A549 (cell line): ENCODE measurements around the gene SLC16A12. TPM values are rescaled to one million over a fixed set of nuclear protein-coding genes. Genes with fewer than 3 reads are reported as not detected.

Experiments used
- ATAC-seq, 2 experiments: fragments of 200-7000 bp in 1 of 2; fragments of >200 bp in 1 of 2; cut with Nextera tagmentation in 1 of 2; cut with Tn5 transposase in 1 of 2; 3 replicates each; pipeline versions ENCODE4 v1.8.0 to v1.9.1; 2018 to 2020; ENCODE audit warnings: mild to moderate bottlenecking in 1 of 2, moderate library complexity in 1 of 2
- CTCF ChIA-PET: fragments of 300-600 bp; sonication (Branson Sonifier 250); formaldehyde crosslinking; extraction: SDS; loops from one replicate; lab custom pipeline; 2021; ENCODE audit warnings: antibody characterized with exemption, inconsistent platforms; lab: Yijun Ruan, JAX
- POLR2A ChIA-PET: fragments of 350-600 bp; formaldehyde crosslinking; extraction: SDS; loops from one replicate; lab custom pipeline; 2021; ENCODE audit warnings: antibody characterized with exemption, inconsistent platforms; lab: Yijun Ruan, JAX
- DNase-seq, 2 experiments: peaks; one replicate each; pipeline versions ENCODE4 v3.0.0 to v3.0.0-alpha.2; 2011 to 2016; ENCODE audit warnings: low read depth in 1 of 2, low spot score in 1 of 2
- FAIRE-seq: peaks from 2 replicates; lab custom pipeline; 2011; peaks lifted over from hg19 to GRCh38; lab: Jason Lieb, UNC
- H3K27ac ChIP-seq, 2 experiments: fragments of >200 bp; sonication (Bioruptor Twin); formaldehyde crosslinking; 3 replicates each; pipeline ENCODE4 v1.5.1; 2016 to 2017
- H3K4me1 ChIP-seq: fragments of >200 bp; sonication (Bioruptor Twin); formaldehyde crosslinking; 3 replicates; pipeline ENCODE4 v1.6.1; 2016
- H3K4me2 ChIP-seq: fragments of >200 bp; sonication (Bioruptor Twin); formaldehyde crosslinking; 3 replicates; pipeline ENCODE4 v1.6.1; 2016
- H3K4me3 ChIP-seq: fragments of >200 bp; sonication (Bioruptor Twin); formaldehyde crosslinking; 3 replicates; pipeline ENCODE4 v1.5.1; 2016
- H3K9me3 ChIP-seq: fragments of >200 bp; sonication (Bioruptor Twin); formaldehyde crosslinking; 3 replicates; pipeline ENCODE4 v1.6.1; 2016
- BHLHE40 ChIP-seq: IDR thresholded peaks from 2 replicates; pipeline ENCODE4 v1.6.1; 2012; ENCODE audit warnings: low read depth, low read length, inconsistent platforms
- CBX2 ChIP-seq: fragments of 200-600 bp; sonication (generic); IDR thresholded peaks from 2 replicates; pipeline ENCODE4 v1.6.1; 2016; ENCODE audit warnings: low read depth, mild to moderate bottlenecking, borderline replicate concordance
- EP300 ChIP-seq, 2 experiments: fragments of >200 bp; sonication (Bioruptor Twin); formaldehyde crosslinking; IDR thresholded peaks; 2 replicates in 1 of 2; 3 replicates in 1 of 2; pipeline ENCODE4 v1.6.1; 2016 to 2017
- FOSL2 ChIP-seq, 2 experiments: fragments of 450-650 bp in 1 of 2; fragments of >200 bp in 1 of 2; sonication (Bioruptor Twin) in 1 of 2; formaldehyde crosslinking; IDR thresholded peaks; 2 replicates each; pipeline versions ENCODE4 v1.5.0 to v1.6.1; 2016 to 2020; ENCODE audit warnings: mild to moderate bottlenecking in 1 of 2, moderate library complexity in 1 of 2
- HEYL ChIP-seq: fragments of 250-450 bp; sonication (Bioruptor Pico); IDR thresholded peaks from 2 replicates; pipeline ENCODE4 v1.8.0; 2021; ENCODE audit warnings: mild to moderate bottlenecking, moderate library complexity
- HOXA7 ChIP-seq: fragments of 250-450 bp; sonication (Bioruptor Pico); IDR thresholded peaks from 2 replicates; pipeline ENCODE4 v1.5.0; 2020; ENCODE audit warnings: mild to moderate bottlenecking, moderate library complexity
- HOXB13 ChIP-seq: fragments of 250-450 bp; sonication (Bioruptor Pico); IDR thresholded peaks from 2 replicates; pipeline ENCODE4 v1.5.0; 2020; ENCODE audit warnings: low read depth, mild to moderate bottlenecking, moderate library complexity
- HOXB5 ChIP-seq: fragments of 250-450 bp; sonication (Bioruptor Pico); IDR thresholded peaks from 2 replicates; pipeline ENCODE4 v1.5.0; 2020; ENCODE audit warnings: mild to moderate bottlenecking, moderate library complexity
- MYC ChIP-seq: IDR thresholded peaks from 2 replicates; pipeline ENCODE4 v1.6.1; 2012; ENCODE audit warnings: mild to moderate bottlenecking, inconsistent platforms, low read length, improper control_type of control experiment, borderline replicate concordance
- NFE2L2 ChIP-seq: fragments of 150-350 bp; conservative IDR thresholded peaks from 2 replicates; pipeline ENCODE4 v1.6.1; 2014; ENCODE audit warnings: low read length
- POLR2A ChIP-seq: IDR thresholded peaks from 2 replicates; pipeline ENCODE4 v1.6.1; 2012; ENCODE audit warnings: mild to moderate bottlenecking, low read length
- POLR2AphosphoS2 ChIP-seq: conservative IDR thresholded peaks from 2 replicates; pipeline ENCODE4 v1.6.1; 2012; ENCODE audit warnings: low read length, improper control_type of control experiment, inconsistent platforms
- RCOR1 ChIP-seq: fragments of 150-350 bp; IDR thresholded peaks from 2 replicates; pipeline ENCODE4 v1.6.1; 2014; ENCODE audit warnings: antibody characterized with exemption, low read length, low read depth
- RNF2 ChIP-seq: fragments of 200-600 bp; sonication (generic); IDR thresholded peaks from 2 replicates; pipeline ENCODE4 v1.6.1; 2016; ENCODE audit warnings: low read depth, mild to moderate bottlenecking, antibody characterized with exemption, moderate library complexity, borderline replicate concordance
- SMC3 ChIP-seq: fragments of >200 bp; sonication (Bioruptor Twin); formaldehyde crosslinking; IDR thresholded peaks from 3 replicates; pipeline ENCODE4 v1.6.1; 2018; ENCODE audit warnings: inconsistent platforms
- TP53 ChIP-seq: fragments of 250-450 bp; sonication (Bioruptor Pico); IDR thresholded peaks from 2 replicates; pipeline ENCODE4 v1.5.0; 2021; ENCODE audit warnings: mild to moderate bottlenecking, moderate library complexity
- ZFP36 ChIP-seq: fragments of 450-650 bp; IDR thresholded peaks from 2 replicates; pipeline ENCODE4 v1.6.1; 2014; ENCODE audit warnings: borderline replicate concordance; ENCODE audit not compliant: partially characterized antibody
- WGBS: methylation state at CpG from one replicate; pipeline ENCODE4 v1.1.6; 2017; ENCODE audit errors: missing lambda C conversion rate; 5-methylcytosine and 5-hydroxymethylcytosine counted together
- polyA plus RNA-seq, 4 experiments: library from polyadenylated mRNA; depleted of rRNA in 3 of 4; stranded (reverse); fragments of >200 nt; fragmentation: RNase III in 1 of 4; extraction: RNeasy Plus Mini Kit Qiagen cat#74134 plus additional on column Dnase treatment in 1 of 4; gene quantifications; 2 replicates in 3 of 4; 3 replicates in 1 of 4; pipeline ENCODE4 v1.2.3, GENCODE V29; 2011 to 2017
- TF ChIP-seq, protein P1 (sequence below): fragments of >200 bp; sonication (Bioruptor Twin); formaldehyde crosslinking; IDR thresholded peaks from 2 replicates; pipeline ENCODE4 v1.6.1; 2016
- TF ChIP-seq, protein P2 (sequence below): fragments of 250-450 bp; sonication (Bioruptor Pico); IDR thresholded peaks from 2 replicates; pipeline ENCODE4 v1.5.0; 2021; ENCODE audit warnings: mild to moderate bottlenecking, moderate library complexity, borderline replicate concordance
- TF ChIP-seq, protein P3 (sequence below): fragments of 250-450 bp; sonication (Bioruptor Pico); IDR thresholded peaks from 2 replicates; pipeline ENCODE4 v1.5.0; 2020; ENCODE audit warnings: low read depth, mild to moderate bottlenecking, moderate library complexity
- TF ChIP-seq, protein P4 (sequence below): fragments of 150-350 bp; IDR thresholded peaks from 2 replicates; pipeline ENCODE4 v1.6.1; 2014; ENCODE audit warnings: low read depth, mild to moderate bottlenecking, low read length
- TF ChIP-seq, protein P5 (sequence below): fragments of >200 bp; sonication (Bioruptor Twin); formaldehyde crosslinking; IDR thresholded peaks from 3 replicates; pipeline ENCODE4 v1.5.1; 2016
- TF ChIP-seq, protein P6 (sequence below): IDR thresholded peaks from 2 replicates; pipeline ENCODE4 v1.6.1; 2012

SLC16A12 gene
- polyA plus RNA-seq, 2 of the 4 experiments (the other 2 are of a cell fraction) = 0.14 to 0.19 TPM

DNA sequence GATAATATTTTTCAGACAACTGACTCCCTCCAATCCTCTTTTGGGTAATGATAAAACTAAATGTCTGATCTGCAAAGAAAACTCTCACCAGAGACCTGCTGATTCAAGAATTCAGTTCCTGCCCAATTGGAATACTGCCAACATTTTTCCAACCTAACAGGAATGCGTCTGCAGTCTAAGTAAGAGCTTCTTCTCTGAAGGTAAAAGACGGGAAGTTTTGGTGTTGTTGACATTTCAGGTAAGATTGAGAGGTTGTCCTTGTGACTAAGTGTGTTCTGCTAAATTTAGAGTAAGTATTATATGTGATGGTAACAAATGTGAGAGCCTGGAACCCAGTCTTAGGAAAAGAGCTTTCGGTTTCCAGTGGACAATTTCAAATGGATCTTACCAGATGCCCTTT is 103.4 kb downstream of the SLC16A12 start:
- no peak for TF ChIP-seq BHLHE40
- no peak for TF ChIP-seq ZFP36
- TF ChIP-seq RNF2 = no peak
- TF ChIP-seq CBX2 = no peak
- TF ChIP-seq POLR2AphosphoS2 = no peak
- TF ChIP-seq NFE2L2 = no peak
- H3K4me3 ChIP-seq = no peak overlapping the region
- 45% methylated on average over 3 of the region's 3 CpGs for WGBS
- H3K9me3 ChIP-seq = no peaks in the 10 kb centered on the region
- DNase-seq (peak in 1 of 2 experiments; percentile 21), ATAC-seq (no peak), FAIRE-seq (no peak)
- ChIA-PET POLR2A (no interaction called here), CTCF (interaction anchor here (1.3 to 2.1 kb wide), 6 partner anchors 13 to 1355 kb away, joined by 3 to 12 read pairs (median 4); no protein-coding TSS in a partner anchor)
- H3K27ac ChIP-seq = no peak overlapping the region
- peaks cover 7% of the 10 kb centered on the region; the same call in 2 of the 3 replicates for H3K4me1 ChIP-seq
- peak overlapping the region; percentile 38 for H3K4me2 ChIP-seq

DNA sequence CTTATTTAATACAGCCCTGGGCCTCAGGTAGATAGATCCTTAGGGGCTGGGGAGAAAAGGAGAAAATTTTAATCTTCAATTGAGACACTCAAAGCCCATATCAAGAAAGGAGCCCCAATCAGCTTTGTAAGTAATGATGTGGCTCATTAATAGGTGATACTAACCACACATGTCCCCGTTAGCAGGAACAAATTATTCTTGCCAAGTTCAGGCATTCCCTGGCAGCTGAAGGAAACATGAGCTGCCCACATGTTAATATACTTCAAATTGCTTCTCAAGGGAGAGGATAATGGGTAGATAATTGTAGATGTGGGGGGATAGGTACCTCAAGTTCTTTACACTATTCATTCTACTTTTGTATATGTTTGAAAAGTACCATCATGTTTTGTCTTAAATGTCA is 106.5 kb downstream of the SLC16A12 start:
- FAIRE-seq (no peak), DNase-seq (no peak), ATAC-seq (no peak)
- Histone ChIP-seq H3K27ac (no peak overlapping the region; a peak in 1 of 6 replicates), H3K4me3 (no peak overlapping the region), H3K9me3 (no peaks in the 10 kb centered on the region), H3K4me2 (no peak overlapping the region), H3K4me1 (peaks cover 20% of the 10 kb centered on the region)
- CTCF ChIA-PET = interaction anchor here (0.8 to 9.1 kb wide), 5 partner anchors 10 to 136 kb away, joined by 3 to 88 read pairs (median 7); no protein-coding TSS in a partner anchor
- WGBS = 64% methylated on average over 1 of the region's 1 CpG
- POLR2A ChIA-PET = no interaction called here
- TF ChIP-seq POLR2A (no peak), EP300 (IDR thresholded peaks at IDR 0.05) (no peak), RCOR1 (no peak), TP53 (CRISPR knock-in tag) (no peak), BHLHE40 (no peak)
- TF ChIP-seq, protein P1, sequence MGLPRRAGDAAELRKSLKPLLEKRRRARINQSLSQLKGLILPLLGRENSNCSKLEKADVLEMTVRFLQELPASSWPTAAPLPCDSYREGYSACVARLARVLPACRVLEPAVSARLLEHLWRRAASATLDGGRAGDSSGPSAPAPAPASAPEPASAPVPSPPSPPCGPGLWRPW = no peak

DNA sequence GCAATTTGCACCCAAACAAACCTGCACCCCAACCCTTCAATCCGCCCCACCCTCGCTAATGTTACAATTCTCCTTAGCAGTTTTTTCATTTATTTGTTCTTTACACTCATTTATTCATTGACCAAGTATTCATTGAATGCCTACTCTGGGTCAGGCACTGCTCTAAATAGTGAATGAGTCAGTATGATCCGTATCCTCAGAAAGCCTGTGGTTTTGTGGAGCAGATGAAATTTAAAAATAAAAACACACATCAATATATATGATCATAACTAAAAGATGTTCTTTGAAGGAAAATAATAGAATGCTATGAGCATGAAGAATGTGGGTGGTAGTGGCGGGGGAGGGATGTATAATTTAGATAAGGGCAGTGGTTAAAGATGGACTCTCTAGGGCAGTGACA is 107.8 kb downstream of the SLC16A12 start:
- peaks cover 20% of the 10 kb centered on the region for H3K4me1 ChIP-seq
- TF ChIP-seq HOXB5 = no peak
- TF ChIP-seq ZFP36 = no peak
- TF ChIP-seq, protein P2, sequence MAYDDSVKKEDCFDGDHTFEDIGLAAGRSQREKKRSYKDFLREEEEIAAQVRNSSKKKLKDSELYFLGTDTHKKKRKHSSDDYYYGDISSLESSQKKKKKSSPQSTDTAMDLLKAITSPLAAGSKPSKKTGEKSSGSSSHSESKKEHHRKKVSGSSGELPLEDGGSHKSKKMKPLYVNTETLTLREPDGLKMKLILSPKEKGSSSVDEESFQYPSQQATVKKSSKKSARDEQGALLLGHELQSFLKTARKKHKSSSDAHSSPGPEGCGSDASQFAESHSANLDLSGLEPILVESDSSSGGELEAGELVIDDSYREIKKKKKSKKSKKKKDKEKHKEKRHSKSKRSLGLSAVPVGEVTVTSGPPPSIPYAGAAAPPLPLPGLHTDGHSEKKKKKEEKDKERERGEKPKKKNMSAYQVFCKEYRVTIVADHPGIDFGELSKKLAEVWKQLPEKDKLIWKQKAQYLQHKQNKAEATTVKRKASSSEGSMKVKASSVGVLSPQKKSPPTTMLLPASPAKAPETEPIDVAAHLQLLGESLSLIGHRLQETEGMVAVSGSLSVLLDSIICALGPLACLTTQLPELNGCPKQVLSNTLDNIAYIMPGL (CRISPR knock-in tag) = no peak
- TF ChIP-seq, protein P3, sequence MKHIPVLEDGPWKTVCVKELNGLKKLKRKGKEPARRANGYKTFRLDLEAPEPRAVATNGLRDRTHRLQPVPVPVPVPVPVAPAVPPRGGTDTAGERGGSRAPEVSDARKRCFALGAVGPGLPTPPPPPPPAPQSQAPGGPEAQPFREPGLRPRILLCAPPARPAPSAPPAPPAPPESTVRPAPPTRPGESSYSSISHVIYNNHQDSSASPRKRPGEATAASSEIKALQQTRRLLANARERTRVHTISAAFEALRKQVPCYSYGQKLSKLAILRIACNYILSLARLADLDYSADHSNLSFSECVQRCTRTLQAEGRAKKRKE = no peak
- no peak for TF ChIP-seq BHLHE40
- TF ChIP-seq, all 56 proteins: peak for 0
- 46% methylated on average over 4 of the region's 4 CpGs for WGBS
- ChIA-PET POLR2A (no interaction called here), CTCF (interaction anchor here (0.6 to 9.1 kb wide), 12 partner anchors 14 to 143 kb away, joined by 3 to 88 read pairs (median 6); no protein-coding TSS in a partner anchor)
- no peak overlapping the region for H3K4me2 ChIP-seq
- H3K9me3 ChIP-seq = no peaks in the 10 kb centered on the region
- FAIRE-seq = no peak
- DNase-seq = no peak
- H3K27ac ChIP-seq = no peak overlapping the region; a peak in 1 of 6 replicates
- no peak overlapping the region for H3K4me3 ChIP-seq
- ATAC-seq = no peak

DNA sequence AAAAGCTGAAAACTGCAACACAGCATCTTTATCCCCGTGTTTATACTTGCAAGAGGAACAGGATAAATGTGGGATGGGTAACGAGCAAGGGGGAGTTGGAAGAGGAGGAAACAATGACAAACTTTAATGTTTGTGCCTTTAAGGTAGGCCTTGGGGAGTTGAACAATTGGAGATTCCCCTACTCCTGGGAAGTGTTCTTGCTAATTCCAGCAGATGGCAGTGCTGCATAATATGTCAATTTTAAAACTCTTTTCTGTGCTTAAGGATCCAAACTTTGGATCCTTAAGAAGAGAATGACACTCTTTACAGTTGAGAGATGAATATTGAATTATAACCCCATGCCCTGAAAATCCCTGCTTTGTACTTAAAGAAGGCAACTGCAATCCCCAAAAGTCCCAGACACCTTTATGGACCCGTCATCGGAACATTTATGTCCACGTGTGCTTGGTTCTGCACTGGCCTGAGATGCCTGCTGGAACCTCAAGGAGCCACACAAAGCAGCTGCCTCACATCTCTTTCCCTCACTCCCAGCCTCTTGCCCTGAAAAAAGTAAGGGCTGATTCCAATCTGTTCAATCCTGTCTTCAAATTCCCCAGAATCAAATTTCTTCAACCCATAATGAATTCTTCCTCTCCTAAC is 109.0 kb downstream of the SLC16A12 start:
- H3K4me3 ChIP-seq = no peak overlapping the region
- H3K9me3 ChIP-seq = no peaks in the 10 kb centered on the region
- ChIA-PET POLR2A (no interaction called here), CTCF (interaction anchor here (0.5 to 9.1 kb wide), 16 partner anchors 8 to 168 kb away, joined by 3 to 88 read pairs (median 5); no protein-coding TSS in a partner anchor)
- ATAC-seq (peak; percentile 87 to 94), DNase-seq (peak; percentile 56 to 57), FAIRE-seq (peak; percentile 84)
- H3K4me1 ChIP-seq = peaks cover 13% of the 10 kb centered on the region
- no peak overlapping the region for H3K4me2 ChIP-seq
- WGBS = 54% methylated on average over 5 of the region's 5 CpGs
- H3K27ac ChIP-seq = peak overlapping the region in 1 of 2 experiments; percentile 1; a peak in 1 of 6 replicates
- TF ChIP-seq, protein P4, sequence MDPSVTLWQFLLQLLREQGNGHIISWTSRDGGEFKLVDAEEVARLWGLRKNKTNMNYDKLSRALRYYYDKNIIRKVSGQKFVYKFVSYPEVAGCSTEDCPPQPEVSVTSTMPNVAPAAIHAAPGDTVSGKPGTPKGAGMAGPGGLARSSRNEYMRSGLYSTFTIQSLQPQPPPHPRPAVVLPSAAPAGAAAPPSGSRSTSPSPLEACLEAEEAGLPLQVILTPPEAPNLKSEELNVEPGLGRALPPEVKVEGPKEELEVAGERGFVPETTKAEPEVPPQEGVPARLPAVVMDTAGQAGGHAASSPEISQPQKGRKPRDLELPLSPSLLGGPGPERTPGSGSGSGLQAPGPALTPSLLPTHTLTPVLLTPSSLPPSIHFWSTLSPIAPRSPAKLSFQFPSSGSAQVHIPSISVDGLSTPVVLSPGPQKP = no peak
- TF ChIP-seq EP300 (IDR thresholded peaks at IDR 0.05) (no peak), HOXB13 (CRISPR knock-in tag) (no peak), HEYL (CRISPR knock-in tag) (no peak), SMC3 (peak; percentile 96), HOXA7 (no peak), FOSL2 (IDR thresholded peaks at IDR 0.05) (no peak), FOSL2 (CRISPR knock-in tag; IDR thresholded peaks at IDR 0.05) (no peak), MYC (no peak)
- TF ChIP-seq, protein P5, sequence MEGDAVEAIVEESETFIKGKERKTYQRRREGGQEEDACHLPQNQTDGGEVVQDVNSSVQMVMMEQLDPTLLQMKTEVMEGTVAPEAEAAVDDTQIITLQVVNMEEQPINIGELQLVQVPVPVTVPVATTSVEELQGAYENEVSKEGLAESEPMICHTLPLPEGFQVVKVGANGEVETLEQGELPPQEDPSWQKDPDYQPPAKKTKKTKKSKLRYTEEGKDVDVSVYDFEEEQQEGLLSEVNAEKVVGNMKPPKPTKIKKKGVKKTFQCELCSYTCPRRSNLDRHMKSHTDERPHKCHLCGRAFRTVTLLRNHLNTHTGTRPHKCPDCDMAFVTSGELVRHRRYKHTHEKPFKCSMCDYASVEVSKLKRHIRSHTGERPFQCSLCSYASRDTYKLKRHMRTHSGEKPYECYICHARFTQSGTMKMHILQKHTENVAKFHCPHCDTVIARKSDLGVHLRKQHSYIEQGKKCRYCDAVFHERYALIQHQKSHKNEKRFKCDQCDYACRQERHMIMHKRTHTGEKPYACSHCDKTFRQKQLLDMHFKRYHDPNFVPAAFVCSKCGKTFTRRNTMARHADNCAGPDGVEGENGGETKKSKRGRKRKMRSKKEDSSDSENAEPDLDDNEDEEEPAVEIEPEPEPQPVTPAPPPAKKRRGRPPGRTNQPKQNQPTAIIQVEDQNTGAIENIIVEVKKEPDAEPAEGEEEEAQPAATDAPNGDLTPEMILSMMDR = peak; percentile 93
- TF ChIP-seq, protein P6, sequence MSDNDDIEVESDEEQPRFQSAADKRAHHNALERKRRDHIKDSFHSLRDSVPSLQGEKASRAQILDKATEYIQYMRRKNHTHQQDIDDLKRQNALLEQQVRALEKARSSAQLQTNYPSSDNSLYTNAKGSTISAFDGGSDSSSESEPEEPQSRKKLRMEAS = no peak
